Type B pancreatic cell (in vitro differentiated cells): ENCODE results near the gene CGB7. TPM values are rescaled to one million over a fixed set of nuclear protein-coding genes. Genes with fewer than 3 reads are reported as not detected.
"Not testable (repeated sequence)": the region's sequence is repeated elsewhere in the genome, so short reads cannot be mapped to it uniquely, and the experiment has no call there.

ENCODE experiments used
- DNase-seq: peaks from one replicate; pipeline ENCODE4 v3.0.0; 2021; ENCODE audit warnings: mixed read lengths; ENCODE audit not compliant: unreplicated experiment; ENCODE audit errors: extremely low spot score
- H3K27ac Mint-ChIP-seq: 2 replicates; pipeline ENCODE4 v1.8.0; 2021; ENCODE audit warnings: mild to moderate bottlenecking, mixed read lengths
- H3K27me3 Mint-ChIP-seq: 2 replicates; pipeline ENCODE4 v1.8.0; 2021; ENCODE audit warnings: mixed read lengths
- H3K36me3 Mint-ChIP-seq: 2 replicates; pipeline ENCODE4 v1.8.0; 2021; ENCODE audit warnings: mixed read lengths
- H3K4me1 Mint-ChIP-seq: one replicate; pipeline ENCODE4 v1.8.0; 2021; ENCODE audit warnings: mixed read lengths; ENCODE audit not compliant: unreplicated experiment
- H3K4me3 Mint-ChIP-seq: 2 replicates; pipeline ENCODE4 v1.8.0; 2021; ENCODE audit warnings: mild to moderate bottlenecking, mixed read lengths
- H3K9me3 Mint-ChIP-seq: 2 replicates; pipeline ENCODE4 v1.8.0; 2021; ENCODE audit warnings: mixed read lengths
- total RNA-seq: library from RNA; stranded (reverse); gene quantifications from 2 replicates; pipeline ENCODE4 v1.2.1, GENCODE V29; 2021; ENCODE audit warnings: low replicate concordance
- TF ChIP-seq, protein P1 (sequence below): fragments of 200-600 bp; sonication (generic); conservative IDR thresholded peaks from 2 replicates; pipeline ENCODE4 v1.5.0; 2021; ENCODE audit warnings: antibody characterized with exemption, mild to moderate bottlenecking

CGB7 gene
- total RNA-seq, 1 donor from 2014 or later: 1.9 TPM

DNA sequence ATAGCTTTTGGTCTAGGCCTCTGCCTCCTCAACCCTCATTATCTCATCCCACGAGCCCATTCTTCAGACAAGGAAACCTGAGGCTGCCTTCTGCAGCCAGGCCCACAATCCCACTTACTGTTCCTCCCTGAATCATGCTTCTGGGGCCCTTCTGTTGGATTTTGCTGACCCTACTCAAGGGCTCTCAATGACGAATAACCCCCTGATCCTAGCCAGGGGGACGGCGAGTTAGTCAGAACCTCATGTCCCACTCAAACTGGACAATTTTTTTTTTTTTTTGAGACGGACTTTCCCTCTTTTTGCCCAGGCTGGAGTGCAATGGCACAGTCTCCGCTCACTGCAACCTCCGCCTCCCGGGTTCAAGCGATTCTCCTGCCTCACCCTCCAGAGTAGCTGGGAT lies 35.4 kb downstream of the CGB7 start:
- no peak overlapping the region for H3K4me3 Mint-ChIP-seq
- peaks cover 43% of the 10 kb centered on the region for H3K27me3 Mint-ChIP-seq
- no peaks in the 10 kb centered on the region for H3K9me3 Mint-ChIP-seq
- peaks cover 13% of the 10 kb centered on the region for H3K4me1 Mint-ChIP-seq
- no peak overlapping the region for H3K27ac Mint-ChIP-seq
- TF ChIP-seq, protein P1, sequence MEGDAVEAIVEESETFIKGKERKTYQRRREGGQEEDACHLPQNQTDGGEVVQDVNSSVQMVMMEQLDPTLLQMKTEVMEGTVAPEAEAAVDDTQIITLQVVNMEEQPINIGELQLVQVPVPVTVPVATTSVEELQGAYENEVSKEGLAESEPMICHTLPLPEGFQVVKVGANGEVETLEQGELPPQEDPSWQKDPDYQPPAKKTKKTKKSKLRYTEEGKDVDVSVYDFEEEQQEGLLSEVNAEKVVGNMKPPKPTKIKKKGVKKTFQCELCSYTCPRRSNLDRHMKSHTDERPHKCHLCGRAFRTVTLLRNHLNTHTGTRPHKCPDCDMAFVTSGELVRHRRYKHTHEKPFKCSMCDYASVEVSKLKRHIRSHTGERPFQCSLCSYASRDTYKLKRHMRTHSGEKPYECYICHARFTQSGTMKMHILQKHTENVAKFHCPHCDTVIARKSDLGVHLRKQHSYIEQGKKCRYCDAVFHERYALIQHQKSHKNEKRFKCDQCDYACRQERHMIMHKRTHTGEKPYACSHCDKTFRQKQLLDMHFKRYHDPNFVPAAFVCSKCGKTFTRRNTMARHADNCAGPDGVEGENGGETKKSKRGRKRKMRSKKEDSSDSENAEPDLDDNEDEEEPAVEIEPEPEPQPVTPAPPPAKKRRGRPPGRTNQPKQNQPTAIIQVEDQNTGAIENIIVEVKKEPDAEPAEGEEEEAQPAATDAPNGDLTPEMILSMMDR: no peak
- H3K36me3 Mint-ChIP-seq: no peaks in the 10 kb centered on the region
- DNase-seq: no peak

DNA sequence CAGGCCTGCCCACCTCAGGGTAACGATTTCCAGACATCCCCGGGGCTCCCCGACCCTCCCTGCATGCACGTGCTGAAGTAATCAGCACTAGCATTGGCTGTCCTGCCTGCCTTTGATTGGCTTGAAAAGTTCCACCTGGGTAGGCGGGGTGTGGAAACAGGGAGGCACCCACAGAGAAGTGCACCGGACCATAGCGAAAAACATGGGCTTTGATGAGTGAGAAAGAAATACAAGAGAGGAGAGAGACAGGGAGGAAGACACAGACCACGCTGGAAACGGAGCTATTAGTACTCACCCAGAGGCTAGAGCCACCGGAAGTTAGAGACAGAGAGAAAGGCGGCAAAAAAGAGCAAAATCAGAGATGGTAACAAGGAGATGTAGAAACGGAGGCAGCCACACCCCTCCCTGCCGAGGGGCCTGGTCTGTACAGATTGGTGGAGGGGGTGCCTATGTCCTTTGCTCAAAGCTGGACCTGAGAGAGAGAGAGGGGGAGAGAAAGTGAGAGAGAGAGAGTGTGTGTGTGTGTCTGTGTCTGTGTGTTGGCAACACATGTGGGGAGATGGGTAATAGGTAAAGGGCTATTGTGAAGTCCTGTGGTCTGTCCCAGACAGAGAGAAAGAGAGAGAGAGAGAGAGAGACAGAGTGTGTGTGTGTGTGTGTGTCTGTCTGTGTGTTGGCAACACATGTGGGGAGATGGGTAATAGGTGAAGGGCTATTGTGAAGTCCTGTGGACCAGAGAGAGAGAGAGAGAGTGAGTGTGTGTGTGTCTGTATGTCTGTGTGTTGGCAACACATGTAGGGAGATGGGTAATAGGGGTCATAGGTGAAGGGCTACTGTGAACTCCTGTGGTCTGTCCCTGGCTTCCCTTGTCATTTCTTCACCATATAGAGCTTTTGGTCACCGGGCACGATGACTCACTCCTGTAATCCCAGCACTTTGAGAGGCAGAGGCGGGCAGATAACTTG lies 36.3 kb downstream of the CGB7 start:
- TF ChIP-seq, protein P1: no peak
- H3K9me3 Mint-ChIP-seq: no peaks in the 10 kb centered on the region
- H3K4me3 Mint-ChIP-seq: peak overlapping the region; percentile 12
- H3K27ac Mint-ChIP-seq: no peak overlapping the region
- H3K27me3 Mint-ChIP-seq: peaks cover 44% of the 10 kb centered on the region
- no peak for DNase-seq
- H3K36me3 Mint-ChIP-seq: no peaks in the 10 kb centered on the region
- H3K4me1 Mint-ChIP-seq: peaks cover 13% of the 10 kb centered on the region

DNA sequence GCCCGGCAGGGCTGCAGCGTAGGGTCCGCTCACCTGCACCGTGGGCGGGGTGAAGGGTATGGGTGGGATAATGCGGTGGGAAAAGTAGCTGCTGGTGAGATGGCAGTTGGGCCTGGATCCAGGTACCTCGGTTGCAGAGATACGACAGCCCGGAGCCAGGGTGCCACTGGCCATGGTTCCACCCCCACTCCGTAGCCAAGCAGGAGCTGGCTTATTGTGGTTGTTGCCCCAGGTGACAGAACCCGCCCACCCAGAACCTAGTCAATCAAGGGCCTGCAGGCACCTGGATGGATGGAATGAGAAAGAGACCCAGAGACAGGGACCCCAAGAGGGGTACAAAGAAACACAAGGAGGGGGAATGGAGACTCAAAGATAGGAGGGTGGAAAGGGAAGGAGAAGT lies 37.2 kb downstream of the CGB7 start:
- Mint-ChIP-seq H3K4me3 (no peak overlapping the region), H3K4me1 (peaks cover 13% of the 10 kb centered on the region), H3K9me3 (no peaks in the 10 kb centered on the region), H3K27me3 (peaks cover 44% of the 10 kb centered on the region), H3K36me3 (peaks cover 6% of the 10 kb centered on the region), H3K27ac (no peak overlapping the region)
- TF ChIP-seq, protein P1: no peak
- no peak for DNase-seq

DNA sequence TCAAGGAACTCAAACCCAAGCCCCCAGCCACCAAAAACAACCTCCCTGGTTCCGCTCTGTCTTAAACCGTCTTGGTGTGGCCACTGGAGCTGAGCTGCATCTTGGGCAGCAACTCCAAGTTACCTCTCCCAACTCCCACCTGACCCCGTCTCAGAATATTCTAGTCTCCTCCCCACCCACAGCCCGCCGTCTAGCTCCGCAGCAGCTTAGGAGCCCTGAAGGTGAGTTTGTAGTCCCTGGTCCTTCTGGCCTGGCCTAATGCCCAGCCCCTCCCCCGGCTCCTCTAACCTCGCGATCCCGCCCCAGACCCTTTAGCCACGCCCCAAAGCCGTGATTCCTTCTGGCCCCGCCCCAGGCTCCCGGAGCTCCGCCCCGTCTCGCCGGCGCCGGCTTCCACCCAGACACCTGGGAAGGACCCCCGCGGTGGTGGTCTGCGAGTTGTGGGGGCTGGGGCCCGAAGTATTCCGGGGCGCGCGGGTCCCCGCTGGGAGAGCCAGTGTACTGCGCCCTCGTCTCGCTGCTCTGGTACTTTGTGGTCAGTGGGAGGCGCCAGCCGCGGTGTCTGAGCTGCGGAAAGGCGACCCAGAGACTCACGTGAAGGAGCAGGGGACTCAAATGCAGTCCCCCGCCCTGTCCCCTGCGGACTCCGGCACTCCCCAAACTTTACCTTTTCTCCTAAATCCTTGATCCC lies 38.2 kb downstream of the CGB7 start:
- peaks cover 13% of the 10 kb centered on the region for H3K4me1 Mint-ChIP-seq
- peaks cover 6% of the 10 kb centered on the region for H3K36me3 Mint-ChIP-seq
- H3K27me3 Mint-ChIP-seq: peaks cover 41% of the 10 kb centered on the region
- no peak for DNase-seq
- H3K4me3 Mint-ChIP-seq: peak overlapping the region; percentile 71
- TF ChIP-seq, protein P1: peak; percentile 61
- no peaks in the 10 kb centered on the region for H3K9me3 Mint-ChIP-seq
- peak overlapping the region; percentile 34 for H3K27ac Mint-ChIP-seq

DNA sequence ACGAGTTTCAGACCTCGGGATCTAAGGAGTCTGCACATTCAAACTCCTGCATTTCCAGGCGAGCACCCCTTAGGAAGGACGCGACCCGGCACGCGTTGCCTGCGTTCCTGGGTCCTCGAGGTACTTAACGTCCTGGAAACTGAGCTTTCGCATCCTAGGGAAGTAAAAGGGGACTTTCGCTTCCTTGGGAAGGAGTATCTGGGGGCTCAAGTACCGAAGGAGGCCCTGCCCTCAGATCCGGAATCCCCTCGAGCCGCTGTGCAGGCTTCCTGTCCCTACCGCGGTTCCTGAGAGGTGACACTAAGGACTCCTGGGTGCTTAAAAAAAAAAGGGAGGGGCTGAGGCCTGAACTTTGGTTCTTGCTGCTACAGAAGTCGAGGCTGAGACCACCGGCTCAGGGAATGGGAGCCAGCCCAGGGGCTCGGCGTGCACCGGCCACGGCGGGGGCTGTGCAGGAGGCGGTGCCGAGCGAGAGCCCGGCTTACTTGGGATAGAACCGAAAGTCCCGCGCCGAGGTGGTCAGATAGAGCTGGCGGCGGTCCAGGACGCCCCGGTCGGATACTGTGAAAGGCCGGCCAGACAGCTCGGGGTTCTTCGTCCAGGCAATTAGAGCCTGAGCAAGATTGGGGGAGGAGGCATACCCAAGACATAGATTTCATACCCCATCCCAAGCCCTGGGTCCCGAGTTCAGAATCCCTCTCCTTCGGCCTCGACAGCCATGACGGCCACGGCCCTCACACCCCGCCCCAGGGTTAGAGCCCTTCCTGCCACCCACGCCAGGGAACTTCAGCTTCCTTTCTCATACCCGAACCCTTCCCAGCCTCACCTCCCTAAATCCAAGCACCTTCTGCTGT lies 38.9 kb downstream of the CGB7 start:
- Mint-ChIP-seq H3K27ac (peak overlapping the region; percentile 34), H3K36me3 (peaks cover 11% of the 10 kb centered on the region), H3K4me3 (peak overlapping the region; percentile 71), H3K4me1 (peaks cover 13% of the 10 kb centered on the region), H3K27me3 (peaks cover 41% of the 10 kb centered on the region)
- not testable (repeated sequence) for DNase-seq, H3K9me3 Mint-ChIP-seq
